LNCAP (cell line): ENCODE results near the gene SYNM.
A peak's percentile ranks its signal among the peaks of the same experiment; 100 is the strongest.

Experiments used
- CTCF ChIP-seq: fragments of 450-650 bp; IDR thresholded peaks from 2 replicates; pipeline ENCODE4 v1.5.1; 2017; ENCODE audit warnings: mild to moderate bottlenecking

The SYNM gene

DNA sequence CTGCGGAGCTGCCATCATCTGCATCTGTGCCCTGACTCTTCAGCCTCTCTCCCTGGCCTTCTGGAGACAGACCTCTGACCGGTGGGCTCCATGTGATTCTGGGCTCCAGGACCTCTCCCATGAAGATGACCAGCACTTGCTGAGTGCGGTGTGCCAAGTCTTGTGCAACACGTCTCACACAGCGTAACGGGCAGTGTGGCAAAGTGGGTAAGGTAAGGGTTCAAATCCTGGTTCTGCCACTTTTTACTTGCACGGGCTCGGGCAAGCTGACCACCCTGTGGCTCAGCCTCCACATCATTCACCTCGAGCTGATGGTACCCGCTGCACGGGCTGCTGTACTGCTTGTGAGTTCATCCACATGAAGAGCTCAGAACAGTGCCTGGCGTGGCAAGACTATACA lies 6.5 kb upstream of the SYNM start:
- no peak for TF ChIP-seq CTCF

DNA sequence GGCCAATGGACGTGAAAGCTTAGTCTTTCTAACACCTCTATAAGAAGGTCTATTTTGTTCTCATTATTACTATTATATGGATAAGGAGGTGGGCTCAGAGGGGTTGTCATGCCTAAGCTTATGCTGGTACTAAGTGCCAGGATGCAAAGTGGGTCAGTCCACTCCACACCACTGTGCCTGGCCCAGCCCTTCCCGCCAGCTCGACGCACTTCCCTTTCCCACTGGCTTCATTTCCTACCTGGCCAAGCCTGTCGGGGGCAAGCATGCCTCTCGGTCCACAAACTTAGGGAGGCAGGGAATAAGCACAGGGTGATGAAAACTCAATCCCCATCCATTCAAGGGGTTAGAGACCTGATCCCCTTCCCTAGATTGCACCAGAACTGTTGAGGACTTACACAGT lies 5.9 kb upstream of the SYNM start:
- TF ChIP-seq CTCF = no peak

- no peak for TF ChIP-seq CTCF
Observed at GRCh38 chr15:99099661-99100060, 5.2 kb upstream of the SYNM start.

- TF ChIP-seq CTCF = peak; percentile 87
Observed at GRCh38 chr15:99100245-99101173, 4.4 kb upstream of the SYNM start.

- TF ChIP-seq CTCF = no peak
Observed at GRCh38 chr15:99101501-99101900, 3.4 kb upstream of the SYNM start.

DNA sequence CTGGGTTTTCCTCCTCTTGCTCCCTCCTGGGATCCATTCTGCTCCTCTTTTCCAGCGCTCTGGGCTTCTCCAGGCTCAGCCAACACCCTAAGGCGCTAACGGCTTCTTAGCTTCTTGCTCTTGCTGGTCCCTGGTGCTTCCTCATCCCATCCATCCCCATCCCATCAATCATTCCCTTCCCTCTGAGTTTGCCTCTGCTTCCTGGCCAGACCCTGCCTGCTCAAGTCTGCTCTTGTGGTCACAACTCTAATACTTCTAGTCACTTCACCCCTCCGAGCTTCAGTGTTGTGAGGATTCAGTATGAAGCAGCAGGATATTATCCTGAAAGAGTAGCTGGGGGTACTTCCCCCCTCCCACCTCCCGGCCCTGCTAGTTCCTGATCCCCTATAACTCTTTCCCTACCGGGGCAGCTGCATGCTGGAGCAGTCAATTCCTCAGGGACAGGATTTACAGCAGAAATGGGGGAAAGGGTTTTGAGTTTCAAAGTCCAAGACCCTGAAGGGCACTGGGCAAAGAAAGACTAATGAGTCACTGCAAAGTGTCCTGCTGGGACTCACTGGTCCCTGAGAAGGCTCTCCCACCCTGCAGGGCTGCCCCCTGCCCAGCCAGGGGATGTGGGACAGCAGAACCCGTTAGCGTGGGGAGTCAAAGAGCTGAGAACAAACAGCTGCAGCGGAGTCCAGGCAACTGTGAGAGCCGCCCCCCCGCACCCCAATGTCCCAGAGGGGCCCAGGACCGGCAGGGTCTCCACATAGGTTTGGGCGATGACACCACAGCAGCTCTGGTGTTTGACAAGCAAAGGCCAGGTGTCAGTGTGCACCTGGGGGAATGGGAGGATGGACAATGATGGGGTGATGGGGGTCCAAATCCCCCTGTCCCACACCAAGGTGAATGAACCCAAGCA lies 2.3 kb upstream of the SYNM start:
- TF ChIP-seq CTCF = no peak

- no peak for TF ChIP-seq CTCF
Observed at GRCh38 chr15:99103279-99103678, 1.6 kb upstream of the SYNM start.
